ENCODE data around the gene FLT3LG. TPM values are rescaled to one million over a fixed set of nuclear protein-coding genes. Genes with fewer than 3 reads are reported as not detected.

FLT3LG gene
- total and polyA plus RNA-seq, 9 of the 15 experiments (the other 6 are each of a cell fraction or from before 2014, with no cell fraction given) = 0.31 to 6.4 (median 1.1) TPM

DNA sequence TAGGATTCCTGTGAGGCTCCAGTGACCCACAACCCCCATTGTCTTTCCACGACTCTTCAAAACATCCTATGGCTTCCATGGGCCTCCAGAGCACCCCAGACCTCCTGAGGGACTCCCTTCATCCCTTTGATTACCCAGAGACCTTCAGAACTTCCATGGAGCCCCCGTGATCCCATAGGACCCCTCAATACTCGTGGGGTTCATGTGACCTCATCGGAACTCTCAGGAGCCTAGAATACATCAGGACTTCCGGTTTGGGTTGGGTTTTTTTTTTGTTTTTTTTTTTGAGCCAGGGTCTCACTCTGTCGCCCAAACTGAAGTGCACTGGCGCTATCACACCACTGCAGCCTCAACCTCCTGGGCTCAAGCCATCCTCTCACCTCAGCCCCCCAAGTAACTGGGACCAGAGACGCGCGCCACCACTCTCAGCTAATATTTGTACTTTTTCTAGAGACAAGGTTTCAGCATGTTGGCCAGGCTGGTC is 20.2 kb upstream of the FLT3LG start (continued):
- TF ChIP-seq, protein P1, sequence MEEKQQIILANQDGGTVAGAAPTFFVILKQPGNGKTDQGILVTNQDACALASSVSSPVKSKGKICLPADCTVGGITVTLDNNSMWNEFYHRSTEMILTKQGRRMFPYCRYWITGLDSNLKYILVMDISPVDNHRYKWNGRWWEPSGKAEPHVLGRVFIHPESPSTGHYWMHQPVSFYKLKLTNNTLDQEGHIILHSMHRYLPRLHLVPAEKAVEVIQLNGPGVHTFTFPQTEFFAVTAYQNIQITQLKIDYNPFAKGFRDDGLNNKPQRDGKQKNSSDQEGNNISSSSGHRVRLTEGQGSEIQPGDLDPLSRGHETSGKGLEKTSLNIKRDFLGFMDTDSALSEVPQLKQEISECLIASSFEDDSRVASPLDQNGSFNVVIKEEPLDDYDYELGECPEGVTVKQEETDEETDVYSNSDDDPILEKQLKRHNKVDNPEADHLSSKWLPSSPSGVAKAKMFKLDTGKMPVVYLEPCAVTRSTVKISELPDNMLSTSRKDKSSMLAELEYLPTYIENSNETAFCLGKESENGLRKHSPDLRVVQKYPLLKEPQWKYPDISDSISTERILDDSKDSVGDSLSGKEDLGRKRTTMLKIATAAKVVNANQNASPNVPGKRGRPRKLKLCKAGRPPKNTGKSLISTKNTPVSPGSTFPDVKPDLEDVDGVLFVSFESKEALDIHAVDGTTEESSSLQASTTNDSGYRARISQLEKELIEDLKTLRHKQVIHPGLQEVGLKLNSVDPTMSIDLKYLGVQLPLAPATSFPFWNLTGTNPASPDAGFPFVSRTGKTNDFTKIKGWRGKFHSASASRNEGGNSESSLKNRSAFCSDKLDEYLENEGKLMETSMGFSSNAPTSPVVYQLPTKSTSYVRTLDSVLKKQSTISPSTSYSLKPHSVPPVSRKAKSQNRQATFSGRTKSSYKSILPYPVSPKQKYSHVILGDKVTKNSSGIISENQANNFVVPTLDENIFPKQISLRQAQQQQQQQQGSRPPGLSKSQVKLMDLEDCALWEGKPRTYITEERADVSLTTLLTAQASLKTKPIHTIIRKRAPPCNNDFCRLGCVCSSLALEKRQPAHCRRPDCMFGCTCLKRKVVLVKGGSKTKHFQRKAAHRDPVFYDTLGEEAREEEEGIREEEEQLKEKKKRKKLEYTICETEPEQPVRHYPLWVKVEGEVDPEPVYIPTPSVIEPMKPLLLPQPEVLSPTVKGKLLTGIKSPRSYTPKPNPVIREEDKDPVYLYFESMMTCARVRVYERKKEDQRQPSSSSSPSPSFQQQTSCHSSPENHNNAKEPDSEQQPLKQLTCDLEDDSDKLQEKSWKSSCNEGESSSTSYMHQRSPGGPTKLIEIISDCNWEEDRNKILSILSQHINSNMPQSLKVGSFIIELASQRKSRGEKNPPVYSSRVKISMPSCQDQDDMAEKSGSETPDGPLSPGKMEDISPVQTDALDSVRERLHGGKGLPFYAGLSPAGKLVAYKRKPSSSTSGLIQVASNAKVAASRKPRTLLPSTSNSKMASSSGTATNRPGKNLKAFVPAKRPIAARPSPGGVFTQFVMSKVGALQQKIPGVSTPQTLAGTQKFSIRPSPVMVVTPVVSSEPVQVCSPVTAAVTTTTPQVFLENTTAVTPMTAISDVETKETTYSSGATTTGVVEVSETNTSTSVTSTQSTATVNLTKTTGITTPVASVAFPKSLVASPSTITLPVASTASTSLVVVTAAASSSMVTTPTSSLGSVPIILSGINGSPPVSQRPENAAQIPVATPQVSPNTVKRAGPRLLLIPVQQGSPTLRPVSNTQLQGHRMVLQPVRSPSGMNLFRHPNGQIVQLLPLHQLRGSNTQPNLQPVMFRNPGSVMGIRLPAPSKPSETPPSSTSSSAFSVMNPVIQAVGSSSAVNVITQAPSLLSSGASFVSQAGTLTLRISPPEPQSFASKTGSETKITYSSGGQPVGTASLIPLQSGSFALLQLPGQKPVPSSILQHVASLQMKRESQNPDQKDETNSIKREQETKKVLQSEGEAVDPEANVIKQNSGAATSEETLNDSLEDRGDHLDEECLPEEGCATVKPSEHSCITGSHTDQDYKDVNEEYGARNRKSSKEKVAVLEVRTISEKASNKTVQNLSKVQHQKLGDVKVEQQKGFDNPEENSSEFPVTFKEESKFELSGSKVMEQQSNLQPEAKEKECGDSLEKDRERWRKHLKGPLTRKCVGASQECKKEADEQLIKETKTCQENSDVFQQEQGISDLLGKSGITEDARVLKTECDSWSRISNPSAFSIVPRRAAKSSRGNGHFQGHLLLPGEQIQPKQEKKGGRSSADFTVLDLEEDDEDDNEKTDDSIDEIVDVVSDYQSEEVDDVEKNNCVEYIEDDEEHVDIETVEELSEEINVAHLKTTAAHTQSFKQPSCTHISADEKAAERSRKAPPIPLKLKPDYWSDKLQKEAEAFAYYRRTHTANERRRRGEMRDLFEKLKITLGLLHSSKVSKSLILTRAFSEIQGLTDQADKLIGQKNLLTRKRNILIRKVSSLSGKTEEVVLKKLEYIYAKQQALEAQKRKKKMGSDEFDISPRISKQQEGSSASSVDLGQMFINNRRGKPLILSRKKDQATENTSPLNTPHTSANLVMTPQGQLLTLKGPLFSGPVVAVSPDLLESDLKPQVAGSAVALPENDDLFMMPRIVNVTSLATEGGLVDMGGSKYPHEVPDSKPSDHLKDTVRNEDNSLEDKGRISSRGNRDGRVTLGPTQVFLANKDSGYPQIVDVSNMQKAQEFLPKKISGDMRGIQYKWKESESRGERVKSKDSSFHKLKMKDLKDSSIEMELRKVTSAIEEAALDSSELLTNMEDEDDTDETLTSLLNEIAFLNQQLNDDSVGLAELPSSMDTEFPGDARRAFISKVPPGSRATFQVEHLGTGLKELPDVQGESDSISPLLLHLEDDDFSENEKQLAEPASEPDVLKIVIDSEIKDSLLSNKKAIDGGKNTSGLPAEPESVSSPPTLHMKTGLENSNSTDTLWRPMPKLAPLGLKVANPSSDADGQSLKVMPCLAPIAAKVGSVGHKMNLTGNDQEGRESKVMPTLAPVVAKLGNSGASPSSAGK (IDR thresholded peaks at IDR 0.05) = no peak
- TF ChIP-seq ZZZ3 (IDR thresholded peaks at IDR 0.05) (no peak), DPF2 (IDR thresholded peaks at IDR 0.05) (peak; percentile 52), ZFP91 (CRISPR knock-in tag; IDR thresholded peaks at IDR 0.05) (no peak), C11orf30 (IDR thresholded peaks at IDR 0.05; ENCODE audit: low read depth) (no peak), SAFB2 (IDR thresholded peaks at IDR 0.05; ENCODE audit: borderline replicate concordance, low read depth, low read length, severe bottlenecking) (no peak), ETV6 (IDR thresholded peaks at IDR 0.05; ENCODE audit: borderline replicate concordance in 1 of 2, low read depth in 2 of 2, low read length in 1 of 2) (no peak), ETV6 (CRISPR knock-in tag; IDR thresholded peaks at IDR 0.05; ENCODE audit: borderline replicate concordance) (no peak), SP2 (IDR thresholded peaks at IDR 0.05; ENCODE audit: extremely low read depth, low read depth, low read length, poor library complexity, severe bottlenecking) (no peak), ZNF124 (CRISPR knock-in tag; IDR thresholded peaks at IDR 0.05) (no peak), LEF1 (IDR thresholded peaks at IDR 0.05) (0 out of 2 replicates have a peak, but pooled peaks have one; percentile 26), NFRKB (IDR thresholded peaks at IDR 0.05; ENCODE audit: low read depth) (peak; percentile 36), ZNF740 (CRISPR knock-in tag; IDR thresholded peaks at IDR 0.05) (no peak), ZNF740 (tag; IDR thresholded peaks at IDR 0.05) (no peak)
